Thoracic aorta (tissue), 2 donors: ENCODE data around the gene FOSL2. TPM values are rescaled to one million over a fixed set of nuclear protein-coding genes. Genes with fewer than 3 reads are reported as not detected.

Experiments
- ATAC-seq: fragments of 150-250 bp; one replicate; pipeline ENCODE4 v1.8.0; 2017; ENCODE audit warnings: low read depth; ENCODE audit not compliant: insufficient number of reproducible peaks, low FRiP score
- DNase-seq: peaks from one replicate; pipeline ENCODE4 v3.0.0-alpha.2; 2020; ENCODE audit warnings: low spot score
- H3K27ac ChIP-seq, 2 donors: fragments of 200-600 bp; sonication (generic); 1 replicate in 1 of 2; 2 replicates in 1 of 2; pipeline ENCODE4 v1.5.1; 2016; ENCODE audit warnings: mild to moderate bottlenecking in 2 of 2, moderate library complexity in 2 of 2
- H3K27me3 ChIP-seq: fragments of 200-600 bp; sonication (generic); replicated peaks from 2 replicates; pipeline ENCODE4 v1.6.0; 2016; ENCODE audit warnings: mild to moderate bottlenecking; ENCODE audit not compliant: insufficient read depth
- H3K36me3 ChIP-seq: fragments of 200-600 bp; sonication (generic); one replicate; pipeline ENCODE4 v1.5.1; 2016
- H3K4me1 ChIP-seq, 2 donors: fragments of 200-600 bp; sonication (generic); 1 replicate in 1 of 2; 2 replicates in 1 of 2; pipeline versions ENCODE4 v1.5.1 to v1.6.0; 2016; ENCODE audit warnings: low read depth in 2 of 2, mild to moderate bottlenecking in 1 of 2; ENCODE audit not compliant: control insufficient read depth in 1 of 2
- H3K4me3 ChIP-seq: fragments of 200-600 bp; sonication (generic); 2 replicates; pipeline ENCODE4 v1.5.1; 2016; ENCODE audit warnings: mild to moderate bottlenecking
- H3K9me3 ChIP-seq: fragments of 200-600 bp; sonication (generic); 2 replicates; pipeline ENCODE4 v1.5.1; 2016
- total RNA-seq, 2 donors: library from RNA; depleted of rRNA; stranded (reverse); fragments of >200 nt; gene quantifications; one replicate each; pipeline versions ENCODE4 v1.1.0 to v1.2.3, GENCODE V29; 2016
- TF ChIP-seq, protein P1 (sequence below): fragments of 200-600 bp; sonication (generic); IDR thresholded peaks from one replicate; pipeline ENCODE4 v1.5.1; 2019; ENCODE audit warnings: antibody characterized with exemption

Gene FOSL2
- total RNA-seq, 2 donors from 2014 or later: 188 to 311 TPM

- peaks cover 10 to 11% of the 10 kb centered on the region in 2 donors for H3K4me1 ChIP-seq
- no peaks in the 10 kb centered on the region for H3K9me3 ChIP-seq
- H3K4me3 ChIP-seq: no peak overlapping the region
- H3K27me3 ChIP-seq: no peaks in the 10 kb centered on the region
- DNase-seq (no peak), ATAC-seq (no peak)
- H3K36me3 ChIP-seq: no peaks in the 10 kb centered on the region
- TF ChIP-seq, protein P1, sequence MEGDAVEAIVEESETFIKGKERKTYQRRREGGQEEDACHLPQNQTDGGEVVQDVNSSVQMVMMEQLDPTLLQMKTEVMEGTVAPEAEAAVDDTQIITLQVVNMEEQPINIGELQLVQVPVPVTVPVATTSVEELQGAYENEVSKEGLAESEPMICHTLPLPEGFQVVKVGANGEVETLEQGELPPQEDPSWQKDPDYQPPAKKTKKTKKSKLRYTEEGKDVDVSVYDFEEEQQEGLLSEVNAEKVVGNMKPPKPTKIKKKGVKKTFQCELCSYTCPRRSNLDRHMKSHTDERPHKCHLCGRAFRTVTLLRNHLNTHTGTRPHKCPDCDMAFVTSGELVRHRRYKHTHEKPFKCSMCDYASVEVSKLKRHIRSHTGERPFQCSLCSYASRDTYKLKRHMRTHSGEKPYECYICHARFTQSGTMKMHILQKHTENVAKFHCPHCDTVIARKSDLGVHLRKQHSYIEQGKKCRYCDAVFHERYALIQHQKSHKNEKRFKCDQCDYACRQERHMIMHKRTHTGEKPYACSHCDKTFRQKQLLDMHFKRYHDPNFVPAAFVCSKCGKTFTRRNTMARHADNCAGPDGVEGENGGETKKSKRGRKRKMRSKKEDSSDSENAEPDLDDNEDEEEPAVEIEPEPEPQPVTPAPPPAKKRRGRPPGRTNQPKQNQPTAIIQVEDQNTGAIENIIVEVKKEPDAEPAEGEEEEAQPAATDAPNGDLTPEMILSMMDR: no peak
- no peak overlapping the region for H3K27ac ChIP-seq
Observed at GRCh38 chr2:28360718-28361293, 31.9 kb upstream of the FOSL2 start.

- TF ChIP-seq, protein P1: no peak
- Histone ChIP-seq H3K27me3 (no peaks in the 10 kb centered on the region), H3K4me3 (no peak overlapping the region), H3K9me3 (no peaks in the 10 kb centered on the region), H3K27ac (no peak overlapping the region), H3K4me1 (peaks cover 0 to 4% of the 10 kb centered on the region in 2 donors), H3K36me3 (no peaks in the 10 kb centered on the region)
- DNase-seq (no peak), ATAC-seq (no peak)
Observed at GRCh38 chr2:28361991-28362710, 30.5 kb upstream of the FOSL2 start.

GRCh38 chr2:28362991-28363521 is 29.6 kb upstream of the FOSL2 start:
- Histone ChIP-seq H3K4me1 (peaks cover 0 to 4% of the 10 kb centered on the region in 2 donors), H3K36me3 (no peaks in the 10 kb centered on the region), H3K9me3 (no peaks in the 10 kb centered on the region), H3K27ac (no peak overlapping the region), H3K27me3 (no peaks in the 10 kb centered on the region), H3K4me3 (no peak overlapping the region)
- TF ChIP-seq, protein P1: no peak
- no peak for ATAC-seq
- DNase-seq: no peak

DNA sequence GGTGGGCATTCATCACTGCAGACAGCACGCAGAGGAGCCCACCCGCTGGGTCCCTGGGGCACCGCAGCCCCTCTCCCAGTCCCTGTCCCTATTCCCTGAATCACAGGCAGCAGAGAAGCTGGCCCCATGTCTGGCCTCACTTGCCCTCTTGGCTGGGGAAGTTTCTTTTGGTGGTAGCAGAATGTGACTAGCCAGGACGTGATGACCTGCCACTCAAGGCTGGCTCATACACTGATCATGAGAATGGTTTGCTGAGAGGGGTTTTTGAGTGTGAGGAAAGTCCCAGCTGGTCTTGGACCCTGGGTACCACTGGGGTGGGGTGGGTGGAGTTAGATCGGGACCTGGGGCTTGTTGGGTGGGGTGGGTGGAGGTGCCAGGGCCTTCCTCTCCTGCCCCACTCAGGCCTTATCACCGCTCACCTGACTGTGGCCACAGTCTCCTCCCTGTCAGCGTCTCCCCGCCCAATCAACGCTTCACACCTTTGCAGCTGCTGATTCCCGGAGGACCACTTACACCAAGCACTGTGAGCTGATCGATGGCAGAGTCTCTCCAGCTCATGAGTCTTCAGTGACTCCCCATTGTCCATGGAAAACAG is 28.9 kb upstream of the FOSL2 start:
- ATAC-seq (no peak), DNase-seq (no peak)
- no peaks in the 10 kb centered on the region for H3K9me3 ChIP-seq

More for the DNA sequence above, 28.9 kb upstream of the FOSL2 start:
- no peak overlapping the region for H3K27ac ChIP-seq
- no peak overlapping the region for H3K4me3 ChIP-seq
- H3K27me3 ChIP-seq: no peaks in the 10 kb centered on the region
- H3K36me3 ChIP-seq: no peaks in the 10 kb centered on the region
- TF ChIP-seq, protein P1: no peak
- peaks cover 0 to 4% of the 10 kb centered on the region in 2 donors for H3K4me1 ChIP-seq
